ENCODE data around the gene TCF12. TPM values are rescaled to one million over a fixed set of nuclear protein-coding genes. Genes with fewer than 3 reads are reported as not detected.

The TCF12 gene
- total RNA-seq, 1 donor from 2014 or later, result 33.2 TPM

- FAIRE-seq (no peak), DNase-seq (ENCODE audit: low read depth) (no peak)
- Histone ChIP-seq H3K36me3 (ENCODE audit: control insufficient read depth, insufficient read depth, low read length) (no peaks in the 10 kb centered on the region), H3K27me3 (ENCODE audit: control insufficient read depth, insufficient read depth, low read length) (no peaks in the 10 kb centered on the region), H3K4me3 (ENCODE audit: low read depth, low read length) (no peak overlapping the region)
- no peak for TF ChIP-seq CTCF (IDR thresholded peaks at IDR 0.05; ENCODE audit: insufficient read depth, low read length, severe bottlenecking)
Observed at GRCh38 chr15:56933410-56933809, 15.0 kb downstream of the TCF12 start.

GRCh38 chr15:56933811-56934210 lies 15.4 kb downstream of the TCF12 start:
- DNase-seq (ENCODE audit: low read depth) (no peak), FAIRE-seq (no peak)
- no peak overlapping the region for H3K4me3 ChIP-seq (ENCODE audit: low read depth, low read length)
- no peak for TF ChIP-seq CTCF (IDR thresholded peaks at IDR 0.05; ENCODE audit: insufficient read depth, low read length, severe bottlenecking)
- no peaks in the 10 kb centered on the region for H3K27me3 ChIP-seq (ENCODE audit: control insufficient read depth, insufficient read depth, low read length)
- H3K36me3 ChIP-seq (ENCODE audit: control insufficient read depth, insufficient read depth, low read length), result no peaks in the 10 kb centered on the region

GRCh38 chr15:56934269-56934668 lies 15.8 kb downstream of the TCF12 start:
- DNase-seq (ENCODE audit: low read depth) (peak; percentile 46), FAIRE-seq (peak; percentile 75)
- no peaks in the 10 kb centered on the region for H3K36me3 ChIP-seq (ENCODE audit: control insufficient read depth, insufficient read depth, low read length)
- no peak for TF ChIP-seq CTCF (IDR thresholded peaks at IDR 0.05; ENCODE audit: insufficient read depth, low read length, severe bottlenecking)
- H3K27me3 ChIP-seq (ENCODE audit: control insufficient read depth, insufficient read depth, low read length), result no peaks in the 10 kb centered on the region
- no peak overlapping the region for H3K4me3 ChIP-seq (ENCODE audit: low read depth, low read length)

GRCh38 chr15:56936929-56937328 lies 18.5 kb downstream of the TCF12 start:
- Histone ChIP-seq H3K36me3 (ENCODE audit: control insufficient read depth, insufficient read depth, low read length) (no peaks in the 10 kb centered on the region), H3K4me3 (ENCODE audit: low read depth, low read length) (no peak overlapping the region), H3K27me3 (ENCODE audit: control insufficient read depth, insufficient read depth, low read length) (no peaks in the 10 kb centered on the region)
- DNase-seq (ENCODE audit: low read depth) (no peak), FAIRE-seq (no peak)
- no peak for TF ChIP-seq CTCF (IDR thresholded peaks at IDR 0.05; ENCODE audit: insufficient read depth, low read length, severe bottlenecking)

GRCh38 chr15:56939257-56939656 lies 20.8 kb downstream of the TCF12 start:
- TF ChIP-seq CTCF (IDR thresholded peaks at IDR 0.05; ENCODE audit: insufficient read depth, low read length, severe bottlenecking), result no peak
- no peak overlapping the region for H3K4me3 ChIP-seq (ENCODE audit: low read depth, low read length)
- no peak for DNase-seq (ENCODE audit: low read depth)

GRCh38 chr15:56940388-56940787 lies 21.9 kb downstream of the TCF12 start:
- H3K36me3 ChIP-seq (ENCODE audit: control insufficient read depth, insufficient read depth, low read length), result no peaks in the 10 kb centered on the region
- no peak for DNase-seq (ENCODE audit: low read depth)
- TF ChIP-seq CTCF (IDR thresholded peaks at IDR 0.05; ENCODE audit: insufficient read depth, low read length, severe bottlenecking), result no peak
- no peaks in the 10 kb centered on the region for H3K27me3 ChIP-seq (ENCODE audit: control insufficient read depth, insufficient read depth, low read length)
- no peak overlapping the region for H3K4me3 ChIP-seq (ENCODE audit: low read depth, low read length)
- no peak for FAIRE-seq

More at GRCh38 chr15:56939257-56939656, 20.8 kb downstream of the TCF12 start:
- Histone ChIP-seq H3K27me3 (ENCODE audit: control insufficient read depth, insufficient read depth, low read length) (no peaks in the 10 kb centered on the region), H3K36me3 (ENCODE audit: control insufficient read depth, insufficient read depth, low read length) (no peaks in the 10 kb centered on the region)
- FAIRE-seq, result no peak

Data from bronchial epithelial cell (primary cell).